OCI-LY1 (cell line): ENCODE measurements around the gene BMX.

Experiments
- CTCF ChIP-seq: fragments of 200-600 bp; sonication (generic), shearing (Covaris generic); IDR thresholded peaks from 2 replicates; pipeline ENCODE4 v1.5.1; 2017; ENCODE audit warnings: mild to moderate bottlenecking, antibody characterized with exemption, low read length, moderate library complexity, mixed read lengths
- EZH2 ChIP-seq: fragments of 200-600 bp; sonication (generic), shearing (Covaris generic); IDR thresholded peaks from 2 replicates; pipeline ENCODE4 v1.8.0; 2017; ENCODE audit warnings: borderline replicate concordance, mixed run types, mild to moderate bottlenecking, antibody characterized with exemption, low read length, moderate library complexity, mixed read lengths

GRCh38 chrX:15514279-15514678 lies 13.7 kb downstream of the BMX start:
- TF ChIP-seq CTCF (no peak), EZH2 (no peak)
